ENCODE measurements around the gene OXSR1. TPM values are rescaled to one million over a fixed set of nuclear protein-coding genes. Genes with fewer than 3 reads are reported as not detected.

Gene OXSR1
- total and polyA plus RNA-seq, 10 of the 15 experiments (the other 5 are each of a cell fraction or from before 2014, with no cell fraction given): 12.4 to 54.6 (median 35.7) TPM

GRCh38 chr3:38255627-38256026 lies 90.3 kb downstream of the OXSR1 start (continued):
- TF ChIP-seq CUX1 (IDR thresholded peaks at IDR 0.05; ENCODE audit: insufficient replicate concordance, low read depth, low read length): no peak
- TF ChIP-seq GABPA (IDR thresholded peaks at IDR 0.05; ENCODE audit: low read depth): no peak
- TF ChIP-seq JUND (IDR thresholded peaks at IDR 0.05; ENCODE audit: low read depth, low read length): no peak
- no peak for TF ChIP-seq BCL11A (IDR thresholded peaks at IDR 0.05; ENCODE audit: low read depth, low read length)
- TF ChIP-seq CBFB (IDR thresholded peaks at IDR 0.05; ENCODE audit: low read depth): no peak
- no peak for TF ChIP-seq ASH2L (IDR thresholded peaks at IDR 0.05; ENCODE audit: borderline replicate concordance, low read depth)
- TF ChIP-seq NKRF (conservative IDR thresholded peaks at IDR 0.05): no peak
- TF ChIP-seq MLLT1 (IDR thresholded peaks at IDR 0.05): no peak
- TF ChIP-seq SREBF1 (IDR thresholded peaks at IDR 0.05; ENCODE audit: low read length): no peak
- TF ChIP-seq BCL3 (IDR thresholded peaks at IDR 0.05; ENCODE audit: borderline replicate concordance, insufficient read depth, low read depth, low read length, poor library complexity, severe bottlenecking): no peak
- no peak for TF ChIP-seq ZNF384 (IDR thresholded peaks at IDR 0.05; ENCODE audit: borderline replicate concordance, low read depth, low read length)
- TF ChIP-seq CBX5 (IDR thresholded peaks at IDR 0.05; ENCODE audit: low read depth): no peak

All from GM12878 (cell line).